ENCODE measurements around the gene GADD45A.

GADD45A gene

DNA sequence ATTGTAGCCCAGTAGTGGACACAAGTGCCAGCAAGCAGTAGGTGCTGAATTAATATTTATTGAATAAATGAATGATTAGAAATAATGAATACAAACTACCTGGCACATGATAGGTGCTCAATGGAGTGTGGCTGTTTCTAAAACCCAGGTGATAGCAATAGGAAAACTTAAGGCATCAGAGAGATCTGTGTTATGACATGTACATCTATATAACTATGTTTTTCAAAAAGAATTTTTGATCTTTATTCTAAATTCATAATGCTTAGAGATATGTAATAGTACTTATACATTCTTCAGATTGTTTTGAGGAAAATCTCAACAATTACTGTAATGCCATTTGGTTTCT lies 5.0 kb downstream of the GADD45A start:
- no peak for DNase-seq

DNA sequence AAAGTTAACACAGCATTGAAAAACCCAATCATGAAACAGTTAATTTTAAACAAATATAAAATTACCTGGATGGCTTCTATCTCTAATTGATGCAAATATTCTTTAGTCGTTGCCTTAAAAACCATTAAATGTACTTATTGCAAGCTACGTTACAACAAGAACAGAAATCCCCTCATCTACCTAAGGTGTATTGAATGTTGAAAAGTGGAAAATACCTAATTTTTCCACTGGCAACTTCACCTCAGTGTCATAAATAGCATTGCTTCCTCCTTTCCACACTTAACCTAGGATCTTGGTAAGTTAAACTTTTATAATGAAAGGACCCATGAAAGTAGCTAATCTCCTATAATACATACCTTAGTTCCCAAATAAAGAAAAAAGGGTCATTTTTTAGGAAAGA lies 5.4 kb downstream of the GADD45A start:
- no peak for DNase-seq

DNA sequence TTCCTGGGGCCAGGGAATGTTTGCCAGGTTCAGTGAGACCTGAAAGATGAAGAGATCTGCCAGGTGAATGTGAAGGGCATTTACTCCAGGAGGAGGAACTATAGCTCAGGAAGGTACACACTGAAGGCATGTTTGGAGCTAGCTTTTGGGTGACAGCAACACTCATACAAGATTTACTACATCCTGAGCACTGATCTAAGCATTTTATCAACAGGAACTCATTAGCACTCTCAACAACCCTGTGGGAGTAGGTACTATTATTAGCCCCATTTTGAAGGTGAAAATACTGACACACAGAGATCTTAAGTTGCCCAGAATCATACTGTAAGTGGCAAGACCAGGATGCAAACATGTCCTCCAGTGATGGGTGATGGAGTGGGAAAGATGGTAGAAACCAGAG lies 6.7 kb downstream of the GADD45A start:
- DNase-seq, result no peak

DNA sequence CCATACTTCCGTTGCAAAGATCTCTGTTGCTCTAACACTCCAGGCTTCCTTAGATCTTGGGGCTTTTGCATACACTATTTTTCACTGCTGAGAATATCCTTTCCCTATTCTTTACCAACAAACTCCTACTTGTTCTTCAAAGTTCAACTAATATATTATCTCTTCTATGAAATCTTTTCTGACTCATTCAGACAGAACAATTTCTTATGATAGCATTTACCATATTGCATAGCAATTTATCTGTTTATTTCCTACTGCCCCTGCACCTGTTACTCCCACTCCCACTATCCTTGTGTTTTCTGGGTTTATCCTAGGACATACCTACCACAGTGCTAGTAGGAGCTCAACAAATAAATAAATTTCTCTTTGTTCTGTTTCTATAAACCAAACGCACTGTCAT lies 11.0 kb downstream of the GADD45A start:
- DNase-seq, result no peak

DNA sequence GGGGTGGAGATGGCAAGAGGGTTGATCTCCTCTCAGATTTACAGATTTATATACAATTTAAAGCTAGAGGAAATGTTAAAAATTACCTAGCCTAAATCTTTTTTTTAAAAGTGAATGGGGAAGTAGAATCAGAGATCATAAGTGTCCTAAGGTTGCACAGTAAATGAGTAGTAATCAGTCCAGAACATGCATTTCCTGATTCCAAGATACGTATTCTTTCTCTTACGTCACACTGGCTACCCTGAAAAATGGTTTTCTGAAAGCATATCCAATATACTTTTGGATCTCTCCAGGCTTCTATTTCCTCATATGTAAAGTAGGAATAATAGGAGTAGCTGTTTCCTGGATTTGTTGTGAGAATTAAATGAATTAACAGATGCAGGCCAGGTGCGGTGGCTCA lies 11.7 kb downstream of the GADD45A start:
- no peak for DNase-seq

DNA sequence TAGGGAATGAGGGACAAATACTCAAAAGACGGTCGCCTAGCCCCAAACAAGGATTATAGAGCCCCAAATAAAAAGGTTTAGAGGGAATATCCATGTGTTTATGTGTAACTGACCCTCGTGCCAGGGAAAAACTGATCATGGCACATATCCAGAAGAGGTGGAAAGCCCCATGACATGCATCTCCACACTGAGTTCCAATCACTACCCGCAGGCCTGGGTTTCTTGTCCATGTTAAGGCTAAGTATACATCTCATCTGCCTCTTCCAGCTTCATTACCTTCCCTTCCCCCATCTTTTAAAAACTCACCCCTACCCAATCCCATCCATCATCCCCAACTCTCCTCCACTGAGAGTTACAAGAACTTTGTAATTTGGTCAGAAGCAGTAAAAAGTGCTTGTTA lies 15.2 kb downstream of the GADD45A start:
- no peak for DNase-seq

DNA sequence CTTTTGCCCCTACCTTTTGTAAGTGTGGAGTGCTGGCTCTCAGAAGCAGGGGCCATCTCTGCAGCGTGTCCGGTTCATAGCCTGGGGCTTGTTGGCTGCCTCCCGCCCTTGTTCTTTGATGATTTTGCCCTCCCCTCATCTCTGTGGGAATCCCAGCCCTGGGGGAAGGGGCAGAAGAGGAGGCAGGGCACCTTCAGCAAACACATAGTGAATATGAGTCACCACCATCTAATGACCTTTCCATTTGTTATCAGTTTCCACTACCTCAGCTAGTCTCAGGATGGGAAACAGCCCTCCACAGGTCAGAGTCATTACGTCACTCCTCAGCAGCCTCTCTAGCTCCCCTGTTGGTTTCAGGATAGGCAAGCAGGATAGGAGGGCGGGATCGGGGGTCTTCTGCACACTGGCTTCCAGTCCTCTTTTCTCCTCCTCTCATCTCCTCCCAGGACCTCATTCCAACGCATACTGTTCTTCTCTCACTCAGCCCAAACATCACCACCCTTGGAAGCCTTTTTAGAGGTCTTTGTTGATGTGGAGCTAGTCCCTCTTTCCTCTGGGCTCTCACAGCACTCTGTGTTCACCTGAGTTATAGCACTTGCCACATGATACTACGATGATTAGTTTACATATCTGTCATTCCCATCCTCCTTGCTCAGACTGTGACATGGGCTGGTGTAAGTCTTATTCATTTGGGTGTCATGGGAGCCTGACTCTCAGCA lies 15.8 kb downstream of the GADD45A start:
- DNase-seq, result no peak

DNA sequence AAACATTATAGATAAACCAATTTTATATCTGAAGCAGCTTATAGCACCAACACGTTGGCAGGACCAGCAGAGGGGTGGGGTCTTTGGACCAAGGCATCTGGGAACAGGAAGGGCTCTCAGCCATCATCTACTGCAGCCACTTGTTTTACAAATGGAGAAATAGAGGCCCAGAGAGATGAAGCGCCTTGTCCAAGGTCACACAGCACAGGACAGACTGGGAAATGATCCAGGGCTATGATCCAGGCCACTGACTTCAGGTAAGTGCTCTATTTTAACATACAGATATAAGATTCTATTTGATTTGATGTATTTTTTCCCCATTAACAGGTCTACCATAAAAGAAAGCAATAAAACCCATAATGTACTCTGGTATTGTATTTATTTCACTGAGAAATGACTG lies 16.9 kb downstream of the GADD45A start:
- DNase-seq, result no peak

DNA sequence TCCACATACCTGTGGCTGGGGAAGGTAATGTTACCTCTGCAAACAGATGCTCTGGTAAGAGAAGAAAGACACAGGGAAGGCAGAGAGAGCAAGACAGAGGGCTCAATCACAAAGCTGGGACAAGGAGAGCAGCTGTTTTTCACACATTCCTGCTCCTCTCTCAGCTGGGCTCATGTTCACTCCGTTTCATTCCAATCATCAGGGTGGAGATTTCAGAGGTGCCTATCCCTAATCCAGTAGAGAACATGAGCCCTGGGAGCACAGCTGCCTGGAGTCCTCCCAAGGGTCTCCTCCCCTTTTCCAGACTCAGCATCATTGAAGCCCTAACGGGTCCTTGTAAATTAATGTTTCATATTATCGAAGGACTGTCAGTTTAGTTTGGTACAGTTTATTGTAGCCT lies 19.4 kb downstream of the GADD45A start:
- no peak for DNase-seq

DNA sequence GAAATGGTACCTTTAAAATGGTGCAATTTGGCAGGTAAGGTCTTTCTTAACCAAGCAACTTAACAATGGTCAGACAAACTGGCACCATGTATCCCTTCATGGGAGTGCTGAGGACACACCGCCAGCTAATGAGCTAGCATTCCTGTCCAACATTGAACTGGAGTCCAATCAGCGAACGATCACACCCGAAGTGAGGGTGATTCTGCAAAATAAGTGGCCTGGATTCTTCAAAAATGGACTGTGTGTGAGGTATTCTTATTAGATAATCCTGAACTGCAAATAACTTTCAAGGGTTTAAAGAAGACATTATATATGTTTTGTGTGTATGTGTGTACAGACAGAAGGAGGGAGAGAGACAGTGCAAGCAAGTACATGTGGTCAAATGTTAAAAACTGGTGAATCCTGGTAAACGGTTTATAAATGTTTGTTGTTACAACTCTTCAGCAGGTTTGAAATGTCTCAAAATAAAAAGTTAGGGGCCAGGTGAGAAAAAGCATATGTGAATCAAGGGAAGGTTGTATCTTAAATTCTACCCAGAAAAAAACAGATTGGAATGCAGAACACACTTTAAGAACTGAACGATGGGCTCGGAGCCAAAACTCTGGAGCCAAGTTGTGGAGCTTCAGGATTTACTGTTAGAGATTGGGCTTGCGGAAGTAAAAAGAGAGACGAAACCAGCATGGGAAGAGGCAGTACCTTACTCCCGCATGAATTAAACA lies 20.9 kb downstream of the GADD45A start:
- no peak for DNase-seq

DNA sequence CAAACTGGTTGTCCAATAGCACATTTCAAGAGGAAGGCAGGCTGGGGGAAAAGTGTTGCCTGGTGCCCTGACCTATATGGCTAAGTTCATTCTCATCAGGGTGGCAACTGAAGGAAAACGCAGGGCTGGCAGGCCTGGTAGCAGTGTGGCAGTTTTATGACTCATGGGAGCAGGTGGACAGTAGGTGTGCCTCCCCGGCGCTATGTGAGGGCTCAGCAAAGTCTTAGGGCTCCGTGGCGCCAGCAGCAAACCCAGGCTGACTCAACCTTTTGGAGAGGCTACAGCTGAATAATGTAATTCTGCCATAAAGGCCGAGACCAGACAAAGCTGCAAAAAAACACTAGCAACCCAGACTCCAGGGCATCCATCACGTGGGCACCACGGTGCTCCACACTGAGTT lies 23.6 kb downstream of the GADD45A start:
- no peak for DNase-seq

DNA sequence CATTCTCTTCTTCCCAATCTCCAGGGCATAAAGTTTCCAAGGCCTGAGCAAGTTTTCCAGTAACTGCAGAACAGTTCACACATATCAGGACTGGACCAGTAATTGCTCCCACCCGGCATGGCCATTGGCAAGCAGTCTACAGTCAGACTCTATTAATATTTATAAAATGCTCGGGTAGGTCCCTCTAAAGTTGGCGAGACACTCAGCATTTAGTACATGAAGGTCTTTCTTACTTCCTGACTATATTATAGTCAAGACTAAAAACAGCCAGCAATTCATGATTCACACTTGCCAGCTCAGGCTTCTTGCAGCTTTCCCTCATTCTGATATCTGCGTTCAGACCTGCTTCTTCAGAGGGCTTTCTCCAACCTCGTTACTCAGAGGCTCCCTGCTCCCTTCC lies 25.4 kb downstream of the GADD45A start:
- no peak for DNase-seq

DNA sequence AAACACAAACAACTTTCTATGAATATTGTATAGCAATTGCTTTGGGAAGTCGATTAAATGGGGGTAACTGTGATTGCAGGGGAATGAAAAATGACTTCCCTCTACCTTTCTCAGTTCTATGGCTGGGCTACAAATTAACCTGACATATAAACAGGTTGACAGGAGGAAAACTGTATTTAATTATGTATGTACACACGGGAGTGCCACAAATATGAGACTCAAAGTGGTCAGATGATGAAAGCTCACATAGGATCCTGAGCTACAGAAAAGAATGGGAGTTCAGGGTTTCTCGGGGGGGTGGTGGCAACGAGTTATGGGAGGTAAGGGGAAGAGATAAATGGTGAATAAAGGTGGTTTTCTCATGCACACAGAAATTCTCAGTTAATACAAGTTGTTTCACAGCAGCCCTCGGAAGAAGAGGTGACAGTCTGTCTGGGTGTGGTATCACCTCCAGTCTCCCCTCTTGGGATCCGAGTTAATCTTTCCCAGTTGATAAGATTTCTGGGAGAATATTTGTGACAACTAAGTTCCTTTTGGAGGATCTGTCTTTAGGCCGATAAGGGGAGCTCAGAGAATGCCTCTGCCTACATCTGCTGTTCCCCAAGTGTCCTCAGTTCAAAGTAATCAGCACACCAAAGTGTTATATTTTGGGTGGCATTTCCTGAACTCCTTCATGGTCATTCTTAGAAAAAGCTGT lies 26.3 kb downstream of the GADD45A start:
- DNase-seq, result no peak

DNA sequence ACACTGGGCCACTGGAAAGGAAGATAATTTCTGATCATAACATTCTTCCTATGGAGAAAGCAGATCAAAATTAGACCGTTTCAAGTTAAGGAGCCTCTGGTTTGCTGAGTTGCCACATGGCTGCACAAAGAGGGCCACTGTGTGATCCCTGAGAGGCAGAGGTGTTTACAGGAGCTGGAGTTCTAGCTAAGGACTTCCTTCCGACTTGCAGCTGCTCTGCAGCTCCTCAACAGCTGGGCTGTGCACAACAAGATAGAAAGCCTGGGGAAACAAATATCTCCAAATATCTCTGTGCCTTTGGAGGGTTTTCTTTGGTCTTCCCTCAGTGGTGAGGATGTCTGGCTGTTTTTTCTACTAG lies 26.8 kb downstream of the GADD45A start:
- DNase-seq, result no peak

DNA sequence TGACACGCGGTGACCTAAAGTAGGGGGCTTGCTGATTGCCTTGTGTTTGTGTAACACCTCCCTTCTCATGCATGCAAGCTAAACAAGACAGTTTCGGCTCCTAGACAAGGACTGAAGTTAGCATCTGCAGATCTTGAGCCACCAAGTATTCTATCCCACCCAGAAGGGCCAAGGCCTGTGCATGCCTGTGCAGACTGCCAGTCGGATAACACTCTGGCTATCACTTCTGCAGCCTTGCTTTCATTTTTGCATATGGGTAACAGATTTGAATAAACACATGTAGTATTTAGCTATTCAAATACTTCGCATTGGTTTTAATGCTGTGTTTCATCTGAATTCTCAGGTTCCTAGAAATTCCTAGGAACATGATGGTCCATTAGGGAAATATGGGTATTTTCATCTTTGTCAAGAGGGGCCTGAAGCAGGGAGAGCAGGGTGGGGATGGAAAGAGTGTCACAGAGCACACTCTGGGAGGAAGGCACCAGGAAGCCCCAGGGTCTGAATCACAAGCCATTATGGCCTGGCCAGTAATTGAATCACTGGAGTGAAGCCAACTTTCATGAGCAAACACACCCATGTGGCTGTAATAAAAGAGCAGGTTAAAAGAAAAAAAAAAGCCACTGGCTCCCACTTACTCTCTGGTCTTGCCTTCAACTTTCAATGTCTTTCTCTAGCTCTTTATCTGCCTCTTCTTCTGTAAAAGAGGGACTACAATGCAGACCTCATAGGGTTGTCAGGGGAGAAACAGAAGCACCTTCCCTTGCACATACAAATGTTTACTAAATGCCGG lies 28.3 kb downstream of the GADD45A start:
- DNase-seq, result no peak

DNA sequence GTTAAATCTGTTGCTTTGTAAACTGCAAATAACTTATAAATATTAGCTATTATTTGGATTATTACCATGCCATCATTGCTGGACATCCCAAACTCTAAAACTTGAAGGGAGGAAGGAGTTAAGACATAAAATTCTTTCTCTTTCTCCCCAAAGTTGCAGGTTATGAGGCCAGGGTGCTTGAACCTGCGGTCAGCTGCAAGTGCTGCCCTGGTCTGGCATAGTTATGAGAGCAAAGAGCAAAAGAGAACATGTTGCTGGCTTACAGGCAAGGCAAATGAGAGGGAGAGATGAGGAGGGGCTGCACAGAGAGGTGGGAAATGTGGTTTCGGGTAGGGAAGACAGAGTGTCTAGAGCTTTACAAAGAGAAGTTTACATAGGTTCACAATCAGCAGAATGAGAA lies 30.8 kb downstream of the GADD45A start:
- no peak for DNase-seq

DNA sequence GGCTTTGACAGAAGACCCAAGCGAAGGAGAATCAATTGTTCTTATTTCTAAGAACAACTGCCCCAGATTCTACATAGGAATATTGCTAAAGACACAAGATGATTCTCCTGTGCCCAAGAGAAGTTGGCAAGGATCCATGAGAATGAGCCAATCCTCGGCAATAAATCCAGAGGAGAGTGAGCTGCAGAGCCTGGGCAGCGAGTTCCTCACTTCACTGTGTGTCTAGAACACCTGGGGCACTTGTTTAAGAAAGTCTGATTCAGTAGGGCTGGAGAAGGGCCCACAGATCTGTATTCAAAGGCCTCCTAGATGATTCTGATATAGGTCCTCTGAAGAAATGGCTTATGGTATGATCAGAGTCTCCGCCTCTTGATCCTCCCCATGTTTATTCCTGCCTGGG lies 31.8 kb downstream of the GADD45A start:
- DNase-seq, result no peak

DNA sequence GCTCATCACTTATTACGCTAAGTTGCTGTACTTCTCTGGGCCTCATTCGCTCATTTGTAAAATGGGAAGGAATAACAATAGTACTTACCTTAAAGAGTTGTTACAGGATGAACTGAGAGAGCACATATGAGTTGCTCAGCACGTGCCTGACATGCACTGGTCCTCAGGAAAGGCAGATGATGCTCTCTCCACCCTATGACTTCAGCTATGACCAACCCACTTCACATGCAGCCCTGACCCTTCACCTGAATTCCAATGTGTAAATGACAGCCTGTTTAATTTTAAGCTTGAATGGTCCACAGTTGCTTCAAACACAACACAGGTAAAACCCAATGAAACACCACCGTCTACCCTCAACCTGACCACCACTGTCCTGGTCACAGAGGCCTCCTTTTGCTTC lies 32.9 kb downstream of the GADD45A start:
- DNase-seq, result no peak

DNA sequence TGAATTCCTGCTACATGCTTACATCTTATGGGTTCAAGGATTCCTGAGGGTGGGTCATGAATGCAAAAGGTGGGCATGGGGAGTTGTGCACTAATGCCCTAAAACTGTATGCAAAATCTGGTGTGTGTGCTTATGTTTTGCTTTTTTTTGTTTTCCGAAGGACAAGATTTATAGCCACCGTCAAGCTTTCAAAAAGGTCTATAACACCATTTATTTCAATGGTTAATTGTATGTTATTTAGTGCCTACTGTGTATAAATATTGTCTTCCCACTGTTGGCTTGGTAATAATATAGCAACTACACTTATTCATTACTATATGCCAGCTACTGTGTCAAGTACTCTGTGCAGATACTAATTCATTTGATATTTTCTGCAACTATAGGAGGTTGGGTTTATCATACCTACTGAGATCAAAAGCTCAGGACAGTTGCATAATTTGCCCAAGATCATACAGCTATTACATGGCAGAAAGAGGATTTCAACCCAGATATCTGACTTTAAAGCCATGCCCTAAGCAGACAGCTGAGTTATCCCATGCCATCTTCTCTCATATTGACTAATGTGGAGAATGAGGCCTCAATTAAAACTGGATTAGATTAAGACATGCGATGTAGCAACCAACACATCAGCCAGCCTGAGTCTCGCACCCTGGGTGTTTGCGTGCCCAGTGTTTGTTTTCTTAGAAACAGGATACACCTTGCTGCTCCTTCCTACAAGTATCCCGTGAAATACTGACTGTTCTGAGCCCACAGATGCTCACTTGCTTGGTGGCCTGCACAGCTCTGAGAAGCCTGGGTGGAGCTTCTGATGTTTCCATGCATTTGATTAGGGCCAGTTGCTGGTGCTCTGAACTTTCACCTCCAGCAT lies 34.6 kb downstream of the GADD45A start:
- no peak for DNase-seq

DNA sequence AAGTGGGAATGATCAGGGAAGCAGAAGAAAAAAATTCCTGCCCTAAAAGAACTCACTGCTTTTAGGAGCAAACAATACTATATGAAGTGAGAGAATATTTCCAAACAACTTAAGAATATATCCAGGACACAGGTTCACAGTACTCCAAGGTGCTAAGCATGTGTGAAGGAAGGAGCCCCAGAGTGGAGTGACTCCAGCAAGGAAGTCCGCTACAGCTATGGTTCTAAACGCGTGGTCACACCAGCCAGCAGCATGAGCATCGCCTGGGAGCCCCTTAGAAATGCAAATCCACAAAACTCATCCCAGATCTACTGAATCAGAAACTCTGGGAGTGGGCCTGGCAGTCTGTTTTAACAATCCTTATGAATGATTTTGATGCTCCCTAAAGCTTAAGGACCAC lies 36.1 kb downstream of the GADD45A start:
- no peak for DNase-seq

DNA sequence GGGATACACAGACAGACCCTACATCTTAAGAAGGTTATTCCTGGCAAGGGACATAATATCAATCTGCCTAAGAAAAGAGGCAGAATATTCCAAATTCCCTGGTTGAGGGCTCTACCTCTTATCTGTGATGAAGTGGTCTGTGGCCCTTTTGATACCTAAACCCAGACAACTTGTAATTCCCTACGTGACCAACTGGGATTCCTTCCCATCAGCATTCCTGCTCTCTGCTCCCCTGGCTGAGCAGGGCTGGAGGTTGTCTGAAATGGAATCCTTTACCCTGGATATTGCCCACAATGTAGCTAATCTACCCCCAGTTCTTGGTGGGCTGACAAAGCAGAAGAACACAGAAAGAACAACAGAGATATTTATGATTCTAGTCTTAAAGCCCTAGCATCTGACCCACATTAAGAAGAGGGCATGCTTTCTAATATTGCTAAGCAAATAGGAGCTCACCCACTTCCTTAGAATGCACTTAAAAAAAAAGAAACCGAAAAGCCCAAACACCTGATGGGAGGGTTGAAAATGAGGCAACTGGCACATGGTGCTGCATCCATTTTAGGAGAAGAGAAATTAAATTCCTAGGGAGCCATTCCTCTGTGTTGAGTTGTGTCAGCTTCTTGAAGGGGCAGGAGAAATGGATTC lies 36.8 kb downstream of the GADD45A start:
- DNase-seq, result no peak

DNA sequence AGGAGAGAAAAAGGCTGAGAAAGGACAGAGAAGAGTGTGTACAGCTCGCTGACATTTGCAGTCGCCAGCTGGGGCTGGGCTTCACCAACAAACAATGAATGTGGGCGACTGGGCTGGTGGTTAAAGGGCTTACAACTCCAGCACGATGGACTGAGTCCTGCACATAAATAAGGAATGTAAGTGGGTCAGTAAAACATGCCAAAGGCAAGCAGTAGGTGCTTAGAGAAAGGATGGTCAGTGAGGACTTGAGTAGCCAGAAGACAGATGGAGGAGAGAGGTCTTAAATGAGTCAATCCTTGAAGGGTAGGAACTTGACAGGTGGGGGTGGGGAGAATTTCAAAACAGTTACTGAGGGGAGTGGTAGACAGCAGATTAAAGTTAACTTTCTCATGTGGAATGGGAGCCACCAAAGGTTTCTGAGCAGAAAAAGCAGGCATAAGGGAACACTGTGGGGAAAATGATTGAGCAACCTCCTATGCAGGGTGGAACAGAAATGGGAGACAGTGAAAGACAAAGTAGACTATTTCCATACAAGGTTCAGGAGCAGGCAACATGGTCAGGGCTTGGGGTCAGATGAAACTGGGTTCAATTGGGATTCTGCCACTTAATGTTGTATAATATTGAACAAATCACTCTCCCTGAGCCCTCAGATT lies 37.4 kb downstream of the GADD45A start:
- no peak for DNase-seq

All from stimulated activated CD4-positive, alpha-beta T cell treated with anti-CD3 and anti-CD28 coated beads, Interleukin-12 subunit alpha, Interleukin-12 subunit beta, amount 100 ng/mL, for 4 hours (primary cell).